Measurements from ENCODE around the gene RARS2. TPM values are rescaled to one million over a fixed set of nuclear protein-coding genes. Genes with fewer than 3 reads are reported as not detected.

The RARS2 gene
- total and polyA plus RNA-seq, 2 experiments from 2014 or later, result 31.8 to 38.5 TPM

GRCh38 chr6:87529221-87529620 is 60.6 kb downstream of the RARS2 start (continued):
- TF ChIP-seq ZNF462 (CRISPR knock-in tag; IDR thresholded peaks at IDR 0.05) (no peak), NANOG (IDR thresholded peaks at IDR 0.05; ENCODE audit: borderline replicate concordance) (no peak), CTCF (conservative IDR thresholded peaks at IDR 0.05; ENCODE audit: low read depth in 2 of 2) (no peak), JUNB (IDR thresholded peaks at IDR 0.05; ENCODE audit: unreplicated experiment) (no peak), POLR2AphosphoS5 (IDR thresholded peaks at IDR 0.05; ENCODE audit: low read depth) (no peak), CREB1 (CRISPR knock-in tag; IDR thresholded peaks at IDR 0.05; ENCODE audit: low read depth) (no peak), ETS1 (IDR thresholded peaks at IDR 0.05) (no peak), EZH2phosphoT487 (IDR thresholded peaks at IDR 0.05; ENCODE audit: unreplicated experiment) (no peak)
